Measurements from ENCODE around the gene THSD7A. TPM values are rescaled to one million over a fixed set of nuclear protein-coding genes. Genes with fewer than 3 reads are reported as not detected.

The THSD7A gene
- total RNA-seq, 1 experiment from 2014 or later = not detected

DNA sequence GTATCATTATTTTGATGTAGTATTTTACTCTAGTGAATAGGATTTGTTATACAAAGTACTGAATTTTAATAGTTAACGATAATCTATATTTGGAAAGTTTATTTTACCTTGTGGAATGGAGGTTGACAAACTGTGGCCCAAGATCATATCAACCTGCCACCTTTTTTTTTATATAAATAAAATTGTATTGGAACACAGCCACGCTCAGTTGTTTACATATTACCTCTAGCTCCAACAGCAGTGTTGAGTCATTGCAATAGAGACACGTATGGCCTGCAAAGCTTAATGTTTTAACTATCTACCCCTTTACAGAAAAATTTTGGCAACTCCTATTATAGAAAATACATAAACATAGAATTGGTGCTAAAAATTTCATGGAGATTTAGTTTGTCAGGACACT is 239.3 kb downstream of the THSD7A start:
- TF ChIP-seq, protein P1, sequence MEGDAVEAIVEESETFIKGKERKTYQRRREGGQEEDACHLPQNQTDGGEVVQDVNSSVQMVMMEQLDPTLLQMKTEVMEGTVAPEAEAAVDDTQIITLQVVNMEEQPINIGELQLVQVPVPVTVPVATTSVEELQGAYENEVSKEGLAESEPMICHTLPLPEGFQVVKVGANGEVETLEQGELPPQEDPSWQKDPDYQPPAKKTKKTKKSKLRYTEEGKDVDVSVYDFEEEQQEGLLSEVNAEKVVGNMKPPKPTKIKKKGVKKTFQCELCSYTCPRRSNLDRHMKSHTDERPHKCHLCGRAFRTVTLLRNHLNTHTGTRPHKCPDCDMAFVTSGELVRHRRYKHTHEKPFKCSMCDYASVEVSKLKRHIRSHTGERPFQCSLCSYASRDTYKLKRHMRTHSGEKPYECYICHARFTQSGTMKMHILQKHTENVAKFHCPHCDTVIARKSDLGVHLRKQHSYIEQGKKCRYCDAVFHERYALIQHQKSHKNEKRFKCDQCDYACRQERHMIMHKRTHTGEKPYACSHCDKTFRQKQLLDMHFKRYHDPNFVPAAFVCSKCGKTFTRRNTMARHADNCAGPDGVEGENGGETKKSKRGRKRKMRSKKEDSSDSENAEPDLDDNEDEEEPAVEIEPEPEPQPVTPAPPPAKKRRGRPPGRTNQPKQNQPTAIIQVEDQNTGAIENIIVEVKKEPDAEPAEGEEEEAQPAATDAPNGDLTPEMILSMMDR (IDR thresholded peaks at IDR 0.05; ENCODE audit: unreplicated experiment) = no peak
- intact Hi-C loops (cut with micrococcal nuclease) = no loop called here
- H3K4me3 Mint-ChIP-seq (ENCODE audit: unreplicated experiment) = no peak overlapping the region
- POLR2A ChIA-PET = interaction anchor here (1.0 kb wide), 1 partner anchor 159 kb away, joined by 3 read pairs; no protein-coding TSS in a partner anchor
- H3K27ac Mint-ChIP-seq (ENCODE audit: low read depth, unreplicated experiment) = no peak overlapping the region
- no peaks in the 10 kb centered on the region for H3K4me1 Mint-ChIP-seq (ENCODE audit: insufficient read depth, unreplicated experiment)
- H3K9me3 Mint-ChIP-seq (ENCODE audit: unreplicated experiment) = no peaks in the 10 kb centered on the region
- peak; percentile 31 for DNase-seq (ENCODE audit: unreplicated experiment)
- no TSS peak for BruUV-seq (replicated peaks)
- no peaks in the 10 kb centered on the region for H3K27me3 Mint-ChIP-seq (ENCODE audit: insufficient read depth, unreplicated experiment)
- CTCF ChIA-PET = no interaction called here
- H3K36me3 Mint-ChIP-seq (ENCODE audit: insufficient read depth, unreplicated experiment) = no peaks in the 10 kb centered on the region

DNA sequence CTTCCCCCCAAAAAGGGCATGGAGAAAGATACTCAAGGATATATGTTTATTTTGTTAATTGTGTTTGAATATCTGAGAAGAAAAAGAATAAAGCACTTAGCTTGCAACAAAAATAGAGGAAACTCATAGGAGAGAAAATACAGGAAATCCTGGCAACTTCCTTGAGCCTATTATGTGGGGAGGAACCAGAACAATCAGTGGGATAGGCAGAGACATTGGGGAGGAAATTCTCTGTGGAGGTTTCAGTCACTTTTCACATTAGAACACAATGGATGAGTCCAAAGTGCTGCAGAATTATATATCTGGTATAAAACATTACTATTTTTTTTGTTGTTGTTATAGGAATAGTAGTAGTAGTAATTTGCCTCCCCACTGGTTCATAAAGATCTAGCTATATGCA is 240.1 kb downstream of the THSD7A start:
- no TSS peak for BruUV-seq (replicated peaks)
- TF ChIP-seq, protein P1 (IDR thresholded peaks at IDR 0.05; ENCODE audit: unreplicated experiment) = no peak
- no peak for DNase-seq (ENCODE audit: unreplicated experiment)
- ChIA-PET POLR2A (interaction anchor here (0.6 kb wide), 1 partner anchor 57 kb away, joined by 3 read pairs; no protein-coding TSS in a partner anchor), CTCF (no interaction called here)
- H3K4me1 Mint-ChIP-seq (ENCODE audit: insufficient read depth, unreplicated experiment) = no peaks in the 10 kb centered on the region
- no peak overlapping the region for H3K4me3 Mint-ChIP-seq (ENCODE audit: unreplicated experiment)
- H3K9me3 Mint-ChIP-seq (ENCODE audit: unreplicated experiment) = no peaks in the 10 kb centered on the region
- no peaks in the 10 kb centered on the region for H3K36me3 Mint-ChIP-seq (ENCODE audit: insufficient read depth, unreplicated experiment)
- intact Hi-C loops (cut with micrococcal nuclease) = no loop called here
- H3K27ac Mint-ChIP-seq (ENCODE audit: low read depth, unreplicated experiment) = no peak overlapping the region
- H3K27me3 Mint-ChIP-seq (ENCODE audit: insufficient read depth, unreplicated experiment) = no peaks in the 10 kb centered on the region

DNA sequence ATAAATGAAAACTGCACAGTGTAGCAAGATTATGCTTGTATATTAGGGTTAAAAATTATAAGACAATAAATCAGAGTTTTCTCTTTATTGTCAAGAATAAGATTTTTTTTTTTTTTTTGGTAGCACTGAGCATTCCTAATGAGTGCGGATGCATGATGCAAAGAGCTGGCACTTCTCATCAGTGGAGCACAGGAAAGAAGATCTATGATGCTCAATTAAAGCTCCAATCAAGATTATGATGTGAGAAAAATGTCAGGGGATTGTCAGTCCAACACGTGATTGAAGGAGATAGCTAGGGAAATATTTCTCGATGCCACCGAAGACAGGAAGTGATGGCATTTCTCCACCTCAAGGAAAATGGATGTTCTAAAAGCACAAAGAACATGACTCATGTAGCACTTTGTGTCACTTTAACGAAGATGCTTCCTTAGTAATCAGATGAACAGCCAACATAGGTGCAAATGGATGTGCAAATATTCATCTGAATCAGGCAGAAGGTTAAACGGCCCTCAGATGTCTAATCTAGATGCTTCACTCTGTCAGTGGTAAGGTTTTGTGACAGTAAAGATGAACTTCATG is 240.9 kb downstream of the THSD7A start:
- Mint-ChIP-seq H3K9me3 (ENCODE audit: unreplicated experiment) (no peaks in the 10 kb centered on the region), H3K27ac (ENCODE audit: low read depth, unreplicated experiment) (no peak overlapping the region), H3K4me1 (ENCODE audit: insufficient read depth, unreplicated experiment) (no peaks in the 10 kb centered on the region), H3K36me3 (ENCODE audit: insufficient read depth, unreplicated experiment) (no peaks in the 10 kb centered on the region), H3K27me3 (ENCODE audit: insufficient read depth, unreplicated experiment) (no peaks in the 10 kb centered on the region), H3K4me3 (ENCODE audit: unreplicated experiment) (no peak overlapping the region)
- CTCF ChIA-PET = no interaction called here
- POLR2A ChIA-PET = no interaction called here
- TF ChIP-seq, protein P1 (IDR thresholded peaks at IDR 0.05; ENCODE audit: unreplicated experiment) = no peak
- BruUV-seq (replicated peaks) = no TSS peak
- no peak for DNase-seq (ENCODE audit: unreplicated experiment)
- intact Hi-C loops (cut with micrococcal nuclease) = no loop called here

DNA sequence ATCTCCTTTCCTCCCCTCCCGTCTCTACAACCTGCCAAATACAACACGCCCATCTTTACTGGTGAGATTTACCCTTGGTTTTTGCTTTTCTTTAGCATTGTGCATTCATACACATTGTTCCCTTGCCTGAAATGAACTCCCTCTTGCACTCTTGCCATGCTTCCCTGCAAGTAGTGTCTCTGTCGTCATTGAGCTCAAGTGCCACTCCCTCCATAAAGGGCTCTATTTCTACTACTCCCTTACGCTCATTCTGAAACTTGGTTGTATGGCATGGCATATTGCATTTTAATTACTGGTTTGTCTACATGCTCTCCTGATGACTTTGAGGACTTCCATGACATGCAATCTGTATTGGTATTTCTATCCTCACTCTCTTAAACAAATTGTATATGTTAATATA is 242.7 kb downstream of the THSD7A start:
- POLR2A ChIA-PET = no interaction called here
- no peak overlapping the region for H3K27ac Mint-ChIP-seq (ENCODE audit: low read depth, unreplicated experiment)

More for the DNA sequence above, 242.7 kb downstream of the THSD7A start:
- CTCF ChIA-PET = no interaction called here
- DNase-seq (ENCODE audit: unreplicated experiment) = no peak
- BruUV-seq (replicated peaks) = no TSS peak
- H3K4me1 Mint-ChIP-seq (ENCODE audit: insufficient read depth, unreplicated experiment) = no peaks in the 10 kb centered on the region
- TF ChIP-seq, protein P1 (IDR thresholded peaks at IDR 0.05; ENCODE audit: unreplicated experiment) = no peak
- intact Hi-C loops (cut with micrococcal nuclease) = no loop called here
- no peaks in the 10 kb centered on the region for H3K27me3 Mint-ChIP-seq (ENCODE audit: insufficient read depth, unreplicated experiment)
- H3K9me3 Mint-ChIP-seq (ENCODE audit: unreplicated experiment) = no peaks in the 10 kb centered on the region
- H3K36me3 Mint-ChIP-seq (ENCODE audit: insufficient read depth, unreplicated experiment) = no peaks in the 10 kb centered on the region
- H3K4me3 Mint-ChIP-seq (ENCODE audit: unreplicated experiment) = no peak overlapping the region

All from MCF 10A (cell line).